GM19193 (cell line): ENCODE results near the gene GPATCH2.

Experiments
- POLR2A ChIP-seq: IDR thresholded peaks from 4 replicates; pipeline ENCODE4 v1.6.1; 2011; ENCODE audit not compliant: insufficient read depth, insufficient read length; ENCODE audit errors: extremely low read depth

Gene GPATCH2

DNA sequence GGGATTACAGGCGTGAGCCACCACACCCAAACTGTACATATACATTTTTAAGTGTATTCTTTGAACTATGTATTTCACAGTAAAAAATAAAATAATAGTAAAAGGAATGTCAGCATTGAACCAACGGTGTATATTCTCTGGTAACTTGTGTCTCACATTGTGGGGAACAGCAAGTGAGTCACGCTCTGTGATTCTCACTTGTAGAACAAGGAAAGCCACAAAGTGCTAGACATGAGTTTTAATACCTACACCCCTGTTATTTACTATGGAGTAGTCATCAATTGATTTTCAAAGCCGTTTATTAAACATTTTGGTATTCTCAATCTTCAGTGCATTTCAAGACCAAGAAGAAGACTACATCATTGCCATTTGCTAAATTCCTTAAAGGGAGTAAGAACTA lies 197.2 kb downstream of the GPATCH2 start:
- no peak for TF ChIP-seq POLR2A

DNA sequence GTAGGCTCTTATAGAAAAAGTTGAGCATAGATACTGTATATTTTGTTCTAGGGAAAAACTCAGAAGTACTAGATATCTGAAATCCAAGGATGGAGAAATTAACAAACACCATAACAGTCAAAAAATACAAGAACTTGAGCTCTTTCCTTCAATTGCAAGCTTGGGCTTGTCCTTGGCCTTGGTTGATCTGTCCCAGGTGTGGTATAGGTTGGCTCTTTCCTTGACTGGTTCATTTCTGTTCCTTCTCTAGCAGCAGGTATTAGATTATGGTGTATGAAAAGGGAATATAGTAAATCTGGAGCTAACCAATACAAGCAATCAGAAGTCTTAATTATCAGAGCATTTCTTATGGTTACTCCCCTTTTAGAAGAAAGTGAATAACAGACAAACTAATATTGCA lies 198.6 kb downstream of the GPATCH2 start:
- no peak for TF ChIP-seq POLR2A

DNA sequence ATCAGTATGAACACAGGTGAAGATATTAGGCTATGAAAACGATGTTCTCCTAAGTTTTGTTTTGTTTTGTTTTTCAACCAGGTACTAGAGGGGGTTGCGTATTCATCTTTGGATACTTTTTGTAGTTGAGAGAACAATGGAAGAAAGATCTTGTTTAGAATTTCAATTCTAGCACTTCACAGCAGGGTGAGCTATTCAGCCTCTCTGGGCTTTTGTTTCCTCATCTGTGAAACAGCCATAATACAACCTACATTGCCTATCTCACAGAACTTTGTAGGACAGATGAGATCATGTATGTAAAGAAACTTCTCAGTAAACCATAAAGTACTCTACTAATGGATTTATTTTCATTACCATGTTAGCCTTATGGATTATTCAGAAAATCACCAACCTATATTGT lies 199.5 kb downstream of the GPATCH2 start:
- TF ChIP-seq POLR2A, result no peak

DNA sequence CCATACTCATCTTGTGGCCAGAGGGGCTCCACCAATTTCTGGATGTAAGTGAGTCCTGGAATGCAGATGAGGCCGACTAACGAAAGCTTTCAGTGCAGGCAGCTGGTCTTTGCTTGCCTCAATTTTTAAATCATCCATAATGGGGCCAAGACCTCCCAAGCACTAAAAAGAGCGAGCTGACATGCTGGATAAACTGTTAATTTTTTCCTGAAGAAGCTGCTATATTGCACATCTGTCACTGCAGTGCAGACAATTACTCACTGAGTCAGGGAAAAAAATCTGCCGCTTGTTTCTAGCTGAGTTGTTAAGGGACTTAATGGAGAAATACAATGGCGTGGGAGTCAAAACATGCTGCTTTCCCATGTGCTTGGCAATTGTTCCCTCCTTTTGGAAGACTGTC lies 205.5 kb downstream of the GPATCH2 start:
- TF ChIP-seq POLR2A, result no peak

DNA sequence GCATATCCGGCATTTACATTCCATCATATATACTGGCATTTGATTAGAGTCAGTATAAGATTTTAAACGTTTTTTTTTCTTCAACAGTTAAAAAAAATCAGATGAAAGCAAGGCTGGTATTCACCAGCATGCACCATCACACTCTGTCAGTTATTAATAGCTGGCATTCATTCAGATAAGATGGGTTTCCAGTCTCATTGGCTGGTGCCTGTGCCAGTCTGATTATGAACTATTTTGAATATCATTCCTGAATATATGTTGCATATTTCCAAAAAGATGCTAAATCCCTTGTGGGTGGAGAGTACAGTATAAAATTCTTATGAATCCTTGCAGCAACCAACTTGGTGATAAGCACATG lies 211.7 kb downstream of the GPATCH2 start:
- no peak for TF ChIP-seq POLR2A

DNA sequence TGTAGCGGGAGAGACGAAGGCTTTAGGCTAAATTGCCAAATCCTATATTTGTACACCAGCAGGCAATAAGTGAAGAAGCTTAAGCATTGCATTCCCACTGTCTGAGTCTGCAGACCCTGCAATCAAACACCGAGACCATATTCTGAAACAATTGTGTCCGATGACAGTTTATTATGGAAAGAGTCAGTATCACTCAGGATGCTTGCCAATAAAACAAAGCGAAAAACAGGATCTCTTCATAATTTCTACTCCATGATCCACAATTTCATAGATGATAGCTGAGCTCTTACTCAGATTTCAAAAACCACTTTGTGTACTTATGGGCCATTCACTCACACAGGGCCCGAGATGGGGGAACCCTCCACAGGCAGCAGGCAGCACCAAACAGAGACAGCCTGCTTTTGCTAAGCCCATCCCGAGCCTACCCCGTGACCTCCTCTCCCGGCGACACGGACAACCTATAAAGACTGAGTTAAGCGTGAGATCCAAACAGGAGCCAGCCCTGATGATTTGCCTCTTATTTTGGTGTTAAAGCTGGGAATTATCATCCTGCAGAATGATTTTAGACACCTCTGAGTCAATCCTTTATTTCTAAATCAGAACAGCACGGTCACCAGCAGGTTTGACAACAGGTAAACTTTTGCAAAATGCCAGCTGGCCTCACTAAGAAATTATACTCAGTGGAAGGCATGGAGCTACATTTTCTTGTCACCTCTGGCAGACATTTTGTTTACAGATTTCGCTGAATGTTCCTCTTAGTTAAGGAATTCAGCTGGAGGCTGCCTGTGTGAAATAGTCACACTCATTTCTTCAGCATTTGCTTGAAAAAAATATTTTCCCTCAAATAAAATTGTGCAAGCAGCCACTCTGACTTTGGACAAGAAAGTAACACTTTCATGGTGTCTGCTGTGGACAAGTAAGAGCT lies 212.4 kb downstream of the GPATCH2 start:
- no peak for TF ChIP-seq POLR2A

DNA sequence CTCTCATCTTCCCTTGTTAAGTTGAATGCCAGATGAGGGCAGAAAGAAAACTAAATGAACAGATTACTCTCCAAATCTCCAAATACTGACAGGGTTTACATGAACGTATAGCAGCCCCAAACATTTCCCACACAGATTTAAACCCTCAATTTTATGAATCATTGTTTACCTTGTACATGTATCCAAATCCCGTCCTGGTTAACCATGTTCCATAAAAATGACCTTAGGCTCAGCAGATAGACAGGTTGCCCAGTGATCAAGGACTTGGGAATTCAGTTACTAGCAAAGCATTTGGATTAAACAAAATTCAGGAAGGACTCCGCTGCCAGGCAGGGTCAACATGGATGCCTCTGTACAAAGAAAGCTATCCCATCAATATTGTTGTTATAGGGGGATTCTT lies 213.5 kb downstream of the GPATCH2 start:
- no peak for TF ChIP-seq POLR2A

DNA sequence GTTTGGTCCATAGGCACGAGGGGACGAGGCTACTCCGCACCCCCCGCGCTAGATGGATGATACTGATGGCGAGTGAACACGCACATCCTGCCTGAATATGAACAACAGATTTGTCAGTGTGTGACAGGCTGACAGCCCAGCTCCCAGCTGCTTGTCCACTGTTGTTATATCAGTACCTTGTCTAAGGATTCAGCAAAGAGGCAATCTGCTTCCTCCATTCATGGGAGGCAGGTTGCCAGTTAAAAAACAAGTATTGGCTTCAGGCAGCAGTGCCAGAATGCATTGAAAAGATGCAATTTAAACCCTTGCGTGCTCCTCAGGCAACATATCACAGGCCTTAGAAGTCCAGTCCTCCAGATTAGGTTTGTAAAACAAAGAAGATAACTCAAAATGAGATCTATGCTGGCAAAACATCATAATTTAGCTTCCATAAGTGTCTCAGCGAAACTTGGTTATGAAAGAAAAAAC lies 223.3 kb downstream of the GPATCH2 start:
- no peak for TF ChIP-seq POLR2A

DNA sequence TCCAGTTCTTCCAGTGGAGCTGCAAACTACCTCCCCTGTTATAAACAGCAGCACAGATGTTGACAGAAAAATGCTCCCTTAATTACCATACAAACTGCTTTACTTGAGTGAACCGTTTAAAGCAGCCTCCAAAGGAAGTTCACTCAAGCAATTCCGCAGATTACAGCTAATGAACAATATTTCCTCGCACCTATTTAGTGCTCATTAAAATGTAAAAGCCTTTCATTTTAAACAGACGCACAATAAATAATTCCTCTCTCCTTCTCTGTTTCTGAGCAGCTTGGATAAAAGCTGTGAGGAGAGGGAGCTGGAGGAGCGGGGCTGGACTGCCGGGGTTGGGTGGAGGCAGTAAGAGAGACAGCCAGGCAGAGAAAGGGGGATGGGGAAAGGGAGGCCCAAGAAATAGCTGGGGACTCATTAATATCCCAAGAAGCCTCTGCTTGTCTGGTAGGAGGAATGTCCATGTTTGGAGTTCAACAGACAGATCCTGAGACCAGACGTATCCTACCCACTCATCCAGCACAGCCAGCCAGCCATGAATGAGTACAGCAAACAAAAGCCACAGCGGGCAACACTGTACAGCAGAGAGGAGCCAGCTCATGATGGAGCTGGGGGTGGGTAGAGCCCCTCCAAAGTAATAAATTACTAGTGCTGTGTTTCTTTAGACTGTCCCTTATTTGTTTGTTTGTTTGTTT lies 227.7 kb downstream of the GPATCH2 start:
- no peak for TF ChIP-seq POLR2A

DNA sequence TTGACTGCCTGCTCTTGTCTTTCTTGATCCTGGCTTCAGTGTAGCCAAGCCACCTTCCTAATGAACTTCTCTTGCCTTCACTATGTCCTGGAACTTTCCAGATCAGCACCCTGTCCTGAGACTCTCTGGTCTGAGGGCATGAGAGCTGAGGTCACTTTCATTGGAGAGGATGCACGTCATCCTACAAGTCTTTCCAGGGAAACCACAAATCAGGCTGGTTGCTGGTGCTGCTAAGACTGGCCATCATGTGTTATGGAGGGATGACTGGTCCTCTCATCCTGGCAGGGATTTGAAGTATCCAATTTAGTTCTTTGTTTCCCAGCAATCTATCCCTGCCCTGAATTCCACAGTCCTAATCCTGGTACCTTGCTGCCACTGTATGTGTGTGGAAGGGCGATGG lies 228.6 kb downstream of the GPATCH2 start:
- no peak for TF ChIP-seq POLR2A

DNA sequence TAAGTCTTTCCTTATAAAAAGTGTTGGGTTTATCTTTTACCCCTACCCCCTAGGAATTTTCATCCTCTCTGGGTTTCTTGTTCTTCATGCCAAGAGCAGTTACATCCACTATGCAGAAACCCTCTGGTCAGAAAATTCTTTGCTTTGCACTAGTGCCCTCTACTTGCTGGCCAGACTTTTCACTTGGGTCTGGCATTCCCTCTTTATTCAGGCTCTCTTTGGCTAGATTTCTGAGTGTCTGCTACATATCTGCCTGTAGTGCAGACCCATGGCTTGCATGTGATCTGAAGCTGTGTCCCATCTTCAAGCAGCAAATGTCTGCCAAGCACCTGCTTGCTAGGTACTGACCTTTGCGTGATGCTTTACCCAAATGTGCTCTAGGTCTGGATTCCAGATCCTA lies 237.0 kb downstream of the GPATCH2 start:
- TF ChIP-seq POLR2A, result no peak

DNA sequence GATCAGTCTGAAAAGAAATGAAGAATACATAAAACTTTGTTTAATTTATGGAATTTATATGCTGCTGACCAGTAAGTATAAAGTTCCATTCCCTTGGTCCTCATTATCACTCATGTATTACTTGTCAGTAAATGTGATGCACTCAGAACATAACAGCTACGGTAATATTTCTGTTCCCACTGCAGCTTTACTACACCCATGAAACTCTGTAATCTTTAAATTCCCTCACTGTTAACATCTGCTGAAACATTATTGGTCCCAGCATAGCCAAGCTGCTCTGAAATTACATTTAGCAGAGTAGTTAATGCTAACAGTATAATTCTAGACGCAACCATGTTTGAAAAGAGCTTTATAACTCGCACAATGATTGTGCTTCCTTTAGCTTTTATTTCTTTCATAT lies 238.4 kb downstream of the GPATCH2 start:
- no peak for TF ChIP-seq POLR2A

DNA sequence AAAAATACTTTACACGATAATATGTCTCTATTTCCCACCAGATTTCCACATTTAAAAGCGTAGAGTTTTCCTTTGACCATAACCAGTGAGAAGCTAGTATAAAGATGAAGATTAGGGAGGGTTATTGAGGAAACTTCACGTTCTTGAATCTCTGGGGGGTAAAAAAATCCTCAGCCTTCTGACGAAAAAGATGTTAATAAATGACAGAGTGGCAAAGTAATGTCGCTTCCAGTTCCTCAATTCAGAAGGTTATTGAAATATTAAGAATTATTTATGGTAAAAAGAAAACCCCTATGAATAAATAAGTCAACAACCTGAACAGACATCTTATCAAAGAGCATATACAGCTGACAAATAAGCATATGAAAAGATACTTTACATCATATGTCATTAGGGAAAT lies 241.0 kb downstream of the GPATCH2 start:
- TF ChIP-seq POLR2A, result no peak

DNA sequence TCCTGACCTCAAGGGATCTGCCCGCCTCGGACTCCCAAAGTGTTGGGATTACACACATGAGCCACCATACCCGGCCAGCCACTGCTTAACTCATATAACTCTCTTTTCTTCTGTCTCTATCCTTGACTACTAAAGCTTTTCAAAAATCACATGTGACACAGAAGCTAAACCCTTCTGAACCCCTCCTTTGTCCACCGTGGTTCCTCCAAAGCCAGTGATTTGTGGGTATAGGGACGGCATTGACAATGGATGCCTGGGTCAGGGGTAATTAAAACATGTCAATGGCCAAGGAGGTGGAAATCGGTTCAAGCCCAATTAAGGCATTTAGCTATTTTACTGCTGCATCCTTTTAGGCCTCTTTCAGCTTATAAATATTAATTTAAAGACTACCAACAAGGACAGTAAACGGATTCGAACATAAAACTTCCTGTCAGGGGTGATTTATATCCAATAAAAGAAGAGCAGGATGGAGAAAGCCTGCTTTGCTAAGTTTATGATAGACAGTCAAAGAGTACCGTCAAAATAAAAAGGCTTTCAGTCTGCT lies 242.3 kb downstream of the GPATCH2 start:
- no peak for TF ChIP-seq POLR2A

DNA sequence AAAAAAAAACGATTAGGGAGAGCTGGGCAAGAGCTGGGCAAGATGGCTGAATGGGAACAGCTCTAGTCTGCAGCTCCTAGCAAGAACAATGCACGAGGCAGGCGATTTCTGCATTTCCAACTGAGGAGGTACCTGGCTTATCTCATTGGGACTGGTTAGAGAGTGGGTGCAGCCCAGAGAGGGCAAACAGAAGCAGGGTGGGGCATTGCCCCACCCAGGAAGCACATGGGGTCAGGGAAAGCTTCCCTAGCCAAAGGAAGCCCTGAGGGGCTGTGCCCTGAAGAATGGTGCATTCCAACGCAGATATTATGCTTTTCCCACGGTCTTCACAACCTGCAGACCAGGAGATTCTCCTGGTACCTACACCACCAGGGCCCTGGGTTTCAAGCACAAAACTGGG lies 251.6 kb downstream of the GPATCH2 start:
- TF ChIP-seq POLR2A, result no peak
